GM23248 (cell line): ENCODE data around the gene EIF1AY.

Experiments
- EZH2 ChIP-seq: fragments of 200-600 bp; sonication (generic); IDR thresholded peaks from 2 replicates; pipeline ENCODE4 v1.6.1; 2018; ENCODE audit warnings: antibody characterized with exemption, mild to moderate bottlenecking; ENCODE audit not compliant: insufficient read depth, poor library complexity, severe bottlenecking
- EZH2phosphoT487 ChIP-seq: fragments of 200-600 bp; sonication (generic); IDR thresholded peaks from 2 replicates; pipeline ENCODE4 v1.6.1; 2018; ENCODE audit warnings: antibody characterized with exemption, moderate library complexity, mild to moderate bottlenecking, low read depth; ENCODE audit not compliant: insufficient read depth

DNA sequence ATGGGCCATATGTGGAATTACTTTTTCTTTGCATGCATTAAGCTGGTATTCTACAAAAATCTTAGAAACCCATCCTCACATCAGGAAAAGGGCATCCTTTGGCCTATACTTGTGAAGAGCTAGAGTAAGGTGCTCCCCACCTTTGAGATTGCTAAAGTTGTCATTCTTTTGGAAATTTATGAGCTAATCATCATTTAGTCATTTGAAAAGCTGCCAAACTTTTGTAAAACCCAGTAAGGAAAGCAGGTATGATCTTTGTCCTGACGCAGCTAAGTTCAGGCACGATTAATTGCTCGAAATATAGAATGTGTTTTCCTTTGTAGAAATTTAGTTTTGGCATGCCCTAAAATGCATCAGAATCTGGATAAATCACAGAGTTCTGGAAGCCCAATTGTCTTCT is 2.6 kb downstream of the EIF1AY start:
- TF ChIP-seq EZH2 (no peak), EZH2phosphoT487 (no peak)
